ENCODE data around the gene CNTNAP1.
A peak's percentile ranks its signal among the peaks of the same experiment; 100 is the strongest.

CNTNAP1 gene

DNA sequence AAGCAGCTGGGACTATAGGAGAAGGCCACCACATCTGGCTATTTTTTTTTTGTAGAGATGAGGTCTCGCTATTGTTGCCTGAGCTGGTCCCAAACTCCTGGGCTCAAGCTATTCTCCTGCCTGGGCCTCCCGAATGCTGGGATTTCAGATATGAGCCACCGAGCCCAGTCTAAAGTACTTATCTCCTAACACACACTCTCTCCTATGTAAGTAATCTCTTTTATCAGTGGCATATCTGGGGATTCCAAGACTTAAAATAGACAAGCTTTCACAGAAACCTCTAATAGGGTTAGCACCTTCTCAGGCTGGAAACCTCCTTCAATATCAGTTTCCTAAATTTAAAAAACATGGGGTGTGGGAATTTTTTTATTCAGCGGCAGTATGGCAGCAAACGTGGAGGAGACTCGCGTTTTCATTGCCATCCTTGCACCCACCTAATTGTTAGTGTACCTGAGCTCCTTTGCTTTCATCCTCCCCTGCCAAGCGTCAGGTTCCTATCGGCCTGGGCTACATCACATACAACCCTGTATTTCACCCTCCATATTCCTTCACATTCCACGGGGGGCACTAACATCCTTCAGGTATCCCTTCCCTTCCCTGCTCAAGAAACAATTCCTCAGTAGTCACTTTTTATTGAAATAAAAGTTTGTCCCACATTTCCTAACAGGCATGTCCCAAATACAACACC lies 61.4 kb downstream of the CNTNAP1 start:
- DNase-seq = no peak

DNA sequence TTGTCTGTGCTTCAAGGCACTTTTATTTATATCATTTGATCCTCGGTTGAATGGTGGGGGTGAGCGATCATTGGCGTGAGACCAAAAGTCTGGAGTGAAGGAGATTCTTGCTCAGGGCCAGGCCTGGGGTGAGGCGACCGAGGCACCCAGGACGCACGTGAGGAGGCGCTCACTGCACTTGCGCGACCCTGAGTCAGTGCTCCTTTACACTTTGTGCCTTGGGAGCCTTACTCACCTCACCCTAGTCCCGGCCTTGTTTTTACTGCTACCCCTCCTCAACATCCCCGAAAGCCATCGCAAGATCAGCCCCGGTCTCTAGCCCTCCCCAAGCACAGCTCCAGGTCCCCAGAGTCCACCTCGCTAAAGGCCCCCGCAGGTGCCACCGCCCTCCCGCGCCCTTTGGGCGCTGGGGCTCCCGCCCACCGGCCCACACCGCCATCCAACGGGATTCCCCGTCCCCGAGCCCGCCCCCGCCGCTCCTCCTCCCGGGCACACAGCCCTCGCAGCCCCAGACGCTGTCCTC lies 62.0 kb downstream of the CNTNAP1 start:
- DNase-seq = peak; percentile 73

DNA sequence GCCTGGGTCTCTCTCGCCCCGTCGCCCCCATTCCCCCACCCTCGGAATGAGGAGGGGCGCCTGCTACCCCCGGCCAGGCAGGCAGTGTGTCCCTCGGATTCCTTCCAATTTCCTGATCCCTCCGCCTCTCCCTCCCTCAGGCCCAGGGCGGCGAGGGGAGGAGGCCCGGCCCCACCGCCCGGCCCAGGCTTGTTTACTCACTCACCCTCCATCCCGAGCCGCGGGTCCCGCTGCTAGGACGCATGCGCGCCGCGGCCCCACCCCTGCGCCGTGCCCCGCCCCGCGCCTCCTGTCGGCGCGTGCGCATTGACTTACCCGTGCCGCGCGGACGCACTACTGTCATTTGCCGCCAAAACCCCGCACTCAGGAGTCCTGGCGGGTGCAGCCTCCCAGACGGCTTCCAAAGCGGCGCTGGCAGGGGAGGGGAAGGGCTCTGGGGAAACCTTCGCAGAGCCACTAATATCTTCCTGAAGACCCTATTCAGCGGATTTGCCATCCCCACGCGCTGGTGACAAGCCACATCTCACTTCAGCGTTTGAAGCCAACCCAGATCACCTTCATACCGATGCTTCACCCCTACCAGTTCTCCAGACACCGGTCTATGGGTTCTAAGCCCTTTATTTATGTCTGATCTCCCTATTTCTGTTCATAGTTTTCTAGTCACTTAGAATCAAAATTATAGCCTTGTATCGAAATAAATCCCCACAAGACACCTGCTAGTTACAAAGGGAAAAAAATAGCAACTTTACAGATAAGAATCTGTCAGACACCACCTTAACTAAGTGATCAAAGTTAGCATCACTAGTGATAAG lies 62.7 kb downstream of the CNTNAP1 start, which contains the start of gene EZH1:
EZH1 (minus strand) TSS at position 235 of the 812 bp plus-strand sequence. CDS start 16,099 bp downstream, outside the sequence.
- DNase-seq = peak; percentile 73

DNA sequence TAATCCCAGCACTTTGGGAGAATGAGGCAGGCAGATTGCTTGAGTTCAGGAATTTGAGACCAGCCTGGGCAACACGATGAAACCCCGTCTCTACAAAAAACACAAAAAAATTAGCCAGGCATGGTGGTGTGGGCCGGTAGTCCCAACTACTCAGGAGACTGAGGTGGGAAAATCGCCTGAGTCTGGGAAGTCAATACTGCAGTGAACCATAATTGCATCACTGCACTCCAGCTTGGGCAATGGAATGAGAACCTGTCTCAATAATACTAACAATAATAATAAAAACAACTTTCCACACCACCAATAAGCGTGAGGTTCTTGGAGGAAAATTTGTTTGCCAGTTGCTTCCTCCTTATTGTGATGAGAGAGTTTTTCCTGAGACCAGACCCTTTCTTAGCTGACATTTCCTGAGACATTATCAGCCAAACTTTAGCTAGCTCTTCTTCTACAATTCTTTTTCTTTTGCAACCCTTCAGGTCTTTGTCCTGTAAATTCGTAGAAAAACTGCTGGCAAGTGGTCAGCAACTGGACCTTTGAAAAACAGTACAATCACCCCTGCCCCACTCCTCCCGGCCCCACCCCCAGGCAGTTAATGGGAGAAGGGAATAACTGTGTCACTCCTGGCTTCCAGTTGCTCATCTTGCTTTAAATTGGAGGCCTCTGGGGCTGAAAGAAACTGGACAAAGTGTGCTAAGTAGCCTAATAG lies 66.0 kb downstream of the CNTNAP1 start:
- DNase-seq = no peak

DNA sequence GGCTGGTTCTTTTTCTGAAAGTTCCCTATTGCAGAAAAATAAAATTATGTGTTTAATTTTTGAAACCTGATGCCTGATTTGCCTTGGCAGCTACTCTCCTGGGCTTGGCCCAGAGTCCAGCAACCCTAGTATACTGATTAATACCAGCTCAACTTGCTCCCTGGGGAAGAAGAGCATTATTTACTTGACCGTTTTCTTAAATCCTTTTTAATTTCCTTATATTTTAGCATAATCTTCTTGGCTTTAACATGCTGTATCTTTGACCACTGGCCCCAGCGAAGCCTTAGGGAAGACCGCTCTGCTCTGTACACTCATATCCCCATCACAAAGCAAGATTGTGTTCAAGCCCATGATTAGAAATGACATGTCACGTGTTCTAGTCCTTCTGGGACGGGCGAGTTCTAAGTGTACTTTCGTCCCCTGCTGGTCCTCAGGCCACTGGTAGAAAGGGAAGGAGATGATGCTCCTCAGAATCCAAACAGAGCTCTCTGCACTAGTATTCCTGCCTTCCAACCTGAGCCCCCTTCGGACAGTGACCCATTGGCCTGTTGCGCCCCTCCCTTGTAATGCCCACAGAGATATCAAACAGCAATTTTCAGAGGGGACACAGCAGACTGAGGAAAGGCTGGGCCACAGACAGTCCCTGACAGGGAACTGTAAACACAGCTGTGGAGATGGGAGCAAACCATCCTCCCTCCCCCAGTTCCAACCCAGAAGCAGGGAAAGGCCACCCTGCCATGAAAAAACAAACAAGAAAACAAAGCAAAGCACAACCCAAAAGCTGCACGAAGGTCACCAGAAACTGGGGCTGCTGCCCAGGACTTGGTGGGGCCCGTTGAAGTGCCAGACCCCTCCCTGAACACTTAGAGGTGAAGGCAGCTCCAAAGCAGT lies 66.8 kb downstream of the CNTNAP1 start:
- no peak for DNase-seq

All from amniotic stem cell (primary cell).